Upper lobe of left lung (tissue), 4 donors: ENCODE data around the gene KANK3.

Source experiments
- EP300 ChIP-seq, 4 donors: sonication (generic); formaldehyde crosslinking; IDR thresholded peaks; one replicate each; pipeline ENCODE4 v1.5.1; 2017; ENCODE audit warnings: antibody characterized with exemption in 4 of 4, control low read depth in 2 of 4
- POLR2AphosphoS5 ChIP-seq, 2 donors: sonication (generic); formaldehyde crosslinking; IDR thresholded peaks; one replicate each; pipeline ENCODE4 v1.5.1; 2017; ENCODE audit warnings: antibody characterized with exemption in 2 of 2
- TF ChIP-seq, protein P1 (sequence below), 6 experiments: fragments of 450-650 bp in 4 of 6; fragments of 200-600 bp in 2 of 6; sonication (generic) in 2 of 6; IDR thresholded peaks; one replicate each; pipeline ENCODE4 v1.5.1; 2016 to 2019; ENCODE audit warnings: antibody characterized with exemption in 6 of 6

GRCh38 chr19:8324186-8325050 lies 18.6 kb downstream of the KANK3 start:
- no peak for TF ChIP-seq EP300 (IDR thresholded peaks at IDR 0.05)
- TF ChIP-seq, protein P1, sequence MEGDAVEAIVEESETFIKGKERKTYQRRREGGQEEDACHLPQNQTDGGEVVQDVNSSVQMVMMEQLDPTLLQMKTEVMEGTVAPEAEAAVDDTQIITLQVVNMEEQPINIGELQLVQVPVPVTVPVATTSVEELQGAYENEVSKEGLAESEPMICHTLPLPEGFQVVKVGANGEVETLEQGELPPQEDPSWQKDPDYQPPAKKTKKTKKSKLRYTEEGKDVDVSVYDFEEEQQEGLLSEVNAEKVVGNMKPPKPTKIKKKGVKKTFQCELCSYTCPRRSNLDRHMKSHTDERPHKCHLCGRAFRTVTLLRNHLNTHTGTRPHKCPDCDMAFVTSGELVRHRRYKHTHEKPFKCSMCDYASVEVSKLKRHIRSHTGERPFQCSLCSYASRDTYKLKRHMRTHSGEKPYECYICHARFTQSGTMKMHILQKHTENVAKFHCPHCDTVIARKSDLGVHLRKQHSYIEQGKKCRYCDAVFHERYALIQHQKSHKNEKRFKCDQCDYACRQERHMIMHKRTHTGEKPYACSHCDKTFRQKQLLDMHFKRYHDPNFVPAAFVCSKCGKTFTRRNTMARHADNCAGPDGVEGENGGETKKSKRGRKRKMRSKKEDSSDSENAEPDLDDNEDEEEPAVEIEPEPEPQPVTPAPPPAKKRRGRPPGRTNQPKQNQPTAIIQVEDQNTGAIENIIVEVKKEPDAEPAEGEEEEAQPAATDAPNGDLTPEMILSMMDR (IDR thresholded peaks at IDR 0.05): no peak
- TF ChIP-seq POLR2AphosphoS5 (IDR thresholded peaks at IDR 0.05): no peak
